Stimulated activated CD8-positive, alpha-beta memory T cell treated with anti-CD3 and anti-CD28 coated beads, Interleukin-15, amount 100 ng/mL, for 48 hours (primary cell): ENCODE measurements around the gene MYADM.
"Not testable (repeated sequence)": the region's sequence is repeated elsewhere in the genome, so short reads cannot be mapped to it uniquely, and the experiment has no call there.

Source experiments
- DNase-seq, 2 donors: peaks; one replicate each; pipeline ENCODE4 v3.0.0-alpha.2; 2020; ENCODE audit warnings: low read depth in 2 of 2

Gene MYADM

DNA sequence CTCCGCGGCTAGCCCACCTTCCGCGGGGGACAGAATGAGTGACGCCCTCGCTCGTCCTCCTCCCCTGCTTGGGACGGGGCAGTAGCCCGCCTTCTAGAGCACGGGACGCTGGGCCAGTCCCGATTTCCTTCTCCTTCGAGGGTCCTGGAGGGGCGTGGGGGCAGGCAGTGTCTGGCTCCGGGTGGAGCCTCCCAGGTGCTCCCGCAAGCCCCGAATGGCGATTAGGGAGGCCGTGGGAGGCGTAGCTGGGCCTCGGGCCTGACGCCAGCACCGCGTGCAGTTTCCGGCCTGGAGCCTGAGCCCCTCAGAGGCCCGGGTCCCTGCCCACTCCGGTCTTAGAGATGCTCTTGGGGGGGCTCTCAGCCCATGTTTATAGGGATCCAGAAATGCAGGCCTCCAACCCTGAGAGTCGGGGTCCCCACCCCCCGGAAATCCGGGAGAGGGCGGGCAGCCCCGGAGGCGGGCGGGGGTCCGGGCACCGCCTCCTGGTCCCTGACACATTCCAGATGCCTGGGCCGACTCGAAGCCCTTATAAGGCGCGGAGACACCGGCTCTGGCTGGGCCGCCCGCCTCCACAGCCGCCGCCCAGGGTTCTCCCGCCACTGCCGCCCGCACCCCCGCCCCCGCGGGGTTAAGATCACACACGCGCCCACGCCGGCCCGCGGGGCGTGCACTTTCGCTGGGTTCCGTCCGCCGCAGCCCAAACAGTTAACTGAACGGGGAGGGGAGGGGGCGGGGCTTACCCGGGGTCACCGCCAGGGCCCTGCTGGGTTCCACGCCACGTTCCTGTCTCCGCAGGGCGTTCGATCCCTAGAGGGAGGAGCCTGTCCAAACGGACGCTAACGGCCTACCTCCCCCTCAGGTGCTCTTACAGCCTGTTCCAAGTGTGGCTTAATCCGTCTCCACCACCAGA lies 1.5 kb downstream of the MYADM start:
- peak; percentile 81 to 87 for DNase-seq

DNA sequence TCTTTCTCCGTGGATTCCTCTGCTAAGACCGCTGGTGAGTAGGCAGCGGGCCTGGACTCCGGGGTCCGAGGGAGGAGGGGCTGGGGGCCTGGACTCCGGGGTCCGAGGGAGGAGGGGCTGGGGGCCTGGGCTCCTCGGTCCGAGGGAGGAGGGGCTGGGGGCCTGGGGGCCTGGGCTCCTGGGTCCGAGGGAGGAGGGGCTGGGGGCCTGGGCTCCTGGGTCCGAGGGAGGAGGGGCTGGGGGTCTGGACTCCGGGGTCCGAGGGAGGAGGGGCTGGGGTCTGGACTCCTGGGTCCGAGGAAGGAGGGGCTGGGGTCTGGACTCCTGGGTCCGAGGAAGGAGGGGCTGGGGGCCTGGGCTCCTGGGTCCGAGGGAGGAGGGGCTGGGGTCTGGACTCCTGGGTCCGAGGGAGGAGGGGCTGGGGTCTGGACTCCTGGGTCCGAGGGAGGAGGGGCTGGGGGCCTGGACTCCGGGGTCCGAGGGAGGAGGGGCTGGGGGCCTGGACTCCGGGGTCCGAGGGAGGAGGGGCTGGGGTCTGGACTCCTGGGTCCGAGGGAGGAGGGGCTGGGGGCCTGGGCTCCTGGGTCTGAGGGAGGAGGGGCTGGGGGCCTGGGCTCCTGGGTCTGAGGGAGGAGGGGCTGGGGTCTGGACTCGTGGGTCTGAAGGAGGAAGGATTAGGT lies 2.3 kb downstream of the MYADM start:
- not testable (repeated sequence) for DNase-seq

DNA sequence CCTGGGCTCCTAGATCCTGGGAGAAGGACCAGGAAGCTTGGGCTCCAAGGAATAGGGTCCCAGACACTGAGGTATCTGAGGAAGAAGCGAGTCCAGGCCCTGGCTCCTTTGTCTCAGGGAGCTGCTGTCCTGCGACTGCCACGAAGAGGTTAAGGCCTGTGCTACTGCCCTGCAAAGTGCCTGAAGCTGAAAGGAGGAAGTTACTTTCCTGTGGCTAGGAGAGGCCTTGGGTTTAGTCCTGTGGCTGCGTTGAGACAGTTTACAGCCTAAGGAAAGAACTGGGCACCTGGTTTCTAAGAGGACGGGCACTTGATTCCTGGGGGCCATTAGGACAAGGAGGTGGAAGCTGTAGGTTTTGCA lies 2.8 kb downstream of the MYADM start:
- DNase-seq, result no peak

- DNase-seq, result no peak
These were observed 3.8 kb downstream of the MYADM start for GRCh38 chr19:53871454-53871853.

- DNase-seq, result no peak
These were observed 5.1 kb downstream of the MYADM start for GRCh38 chr19:53872762-53873161.

- no peak for DNase-seq
These were observed 6.3 kb downstream of the MYADM start for GRCh38 chr19:53873773-53874605.

GRCh38 chr19:53874606-53874990 lies 6.9 kb downstream of the MYADM start:
- no peak for DNase-seq

GRCh38 chr19:53875602-53876325 lies 8.1 kb downstream of the MYADM start:
- no peak for DNase-seq

GRCh38 chr19:53876651-53877224 lies 9.1 kb downstream of the MYADM start:
- no peak for DNase-seq

DNA sequence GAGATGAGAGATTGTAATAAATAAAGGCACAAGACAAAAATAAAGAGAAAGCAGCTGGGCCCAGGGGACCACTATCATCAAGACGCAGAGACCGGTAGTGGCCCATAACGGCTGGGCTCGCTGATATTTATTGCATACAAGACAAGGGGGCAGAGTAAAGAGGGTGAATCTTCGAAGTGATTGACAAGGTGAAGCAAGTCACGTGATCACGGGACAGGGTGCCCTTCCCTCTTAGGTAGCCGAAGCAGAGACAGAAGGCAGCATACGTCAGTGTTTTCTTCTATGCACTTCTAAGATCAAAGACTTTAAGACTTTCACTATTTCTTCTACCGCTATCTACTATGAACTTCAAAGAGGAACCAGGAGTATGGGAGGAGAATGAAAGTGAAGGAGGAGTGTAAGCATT lies 9.7 kb downstream of the MYADM start:
- no peak for DNase-seq

GRCh38 chr19:53878776-53879139 lies 11.1 kb downstream of the MYADM start:
- no peak for DNase-seq

GRCh38 chr19:53879140-53880081 lies 11.7 kb downstream of the MYADM start:
- DNase-seq, result peak; percentile 76 to 83

DNA sequence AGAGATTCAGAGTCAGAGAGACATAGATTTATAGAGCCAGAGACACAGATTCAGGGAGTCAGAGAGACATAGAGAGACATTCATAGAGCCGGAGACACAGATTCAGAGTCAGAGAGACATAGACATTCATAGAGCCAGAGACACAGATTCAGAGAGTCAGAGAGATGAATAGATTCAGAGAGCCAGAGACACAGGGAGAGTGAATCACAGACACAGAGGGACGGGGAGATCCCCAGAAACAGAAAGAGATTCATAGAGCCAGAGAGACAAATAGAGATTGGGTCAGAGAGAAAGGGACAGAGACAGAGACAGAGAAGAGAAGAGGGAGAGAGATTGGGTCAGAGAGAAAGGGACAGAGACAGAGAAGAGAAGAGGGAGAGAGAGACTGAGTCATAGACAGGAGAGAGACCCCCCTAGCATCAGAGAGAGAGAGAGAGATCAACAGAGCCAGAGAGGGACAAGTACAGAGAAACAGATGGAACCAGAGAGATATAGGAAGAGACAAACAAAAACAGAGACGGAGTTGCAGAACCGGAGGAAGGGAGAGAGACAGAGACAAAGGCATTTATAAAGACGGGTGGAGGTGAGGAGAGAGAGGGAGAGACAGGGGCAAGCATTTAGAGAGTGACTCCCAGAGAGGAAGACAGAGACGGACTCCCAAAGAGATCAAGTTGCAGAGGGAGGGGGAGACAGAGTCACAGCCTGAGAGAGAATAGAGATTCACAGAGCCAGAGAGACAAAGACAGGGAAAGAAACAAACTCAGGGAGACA lies 13.2 kb downstream of the MYADM start:
- no peak for DNase-seq

GRCh38 chr19:53881482-53882390 lies 14.1 kb downstream of the MYADM start, which contains the start of gene PRKCG:
Gene PRKCG (plus strand): TSS chr19:53882197. CDS start chr19:53882495, 298 bp downstream.
- peak in 1 of 2 donors; percentile 25 for DNase-seq

DNA sequence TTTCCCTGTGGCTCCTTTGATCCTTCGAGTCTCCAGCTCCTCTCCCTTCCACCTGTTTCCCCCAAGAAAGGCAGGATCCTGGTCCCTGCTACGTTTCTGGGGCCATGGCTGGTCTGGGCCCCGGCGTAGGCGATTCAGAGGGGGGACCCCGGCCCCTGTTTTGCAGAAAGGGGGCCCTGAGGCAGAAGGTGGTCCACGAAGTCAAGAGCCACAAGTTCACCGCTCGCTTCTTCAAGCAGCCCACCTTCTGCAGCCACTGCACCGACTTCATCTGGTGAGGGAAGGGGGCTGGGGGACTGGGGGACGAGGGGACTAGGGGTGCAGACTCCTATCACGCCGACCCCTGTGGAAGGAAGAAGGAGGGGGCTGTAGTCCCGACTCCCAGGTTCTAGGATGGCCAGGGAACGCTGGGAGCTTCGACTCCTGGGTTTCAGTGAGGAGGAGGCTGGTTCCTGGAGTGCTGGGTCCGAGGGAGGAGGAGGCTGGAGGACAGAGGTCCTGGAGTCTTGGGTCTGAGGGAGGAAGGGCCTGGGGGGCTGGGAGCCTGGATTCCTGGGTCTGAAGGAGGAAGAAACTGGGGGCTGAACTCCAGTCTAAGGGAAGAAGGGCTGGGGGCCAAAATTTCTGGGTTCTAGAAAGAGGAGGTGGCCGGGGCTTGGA lies 14.8 kb downstream of the MYADM start:
- no peak for DNase-seq

DNA sequence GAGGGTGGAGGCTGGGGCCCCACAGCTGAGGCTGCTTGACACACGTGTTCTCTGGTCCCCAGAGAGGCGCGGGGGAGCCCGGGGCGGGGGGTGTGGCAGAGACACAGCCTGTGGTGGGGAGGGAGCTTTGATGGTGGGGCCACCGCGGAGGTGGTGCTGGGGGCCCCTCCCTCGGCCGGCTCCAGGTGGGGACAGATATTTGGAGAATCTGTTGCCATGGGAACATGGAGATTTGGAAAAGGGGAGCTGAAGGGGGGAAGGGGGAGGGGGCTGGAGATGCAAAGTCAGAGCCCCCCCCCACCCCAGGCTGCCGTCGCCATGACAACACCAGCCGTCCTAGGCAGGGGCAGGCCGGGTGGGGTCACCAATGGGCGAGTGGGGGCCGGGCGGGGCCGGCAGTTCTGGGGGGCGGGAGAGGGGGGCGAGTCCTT lies 15.6 kb downstream of the MYADM start:
- DNase-seq, result no peak

DNA sequence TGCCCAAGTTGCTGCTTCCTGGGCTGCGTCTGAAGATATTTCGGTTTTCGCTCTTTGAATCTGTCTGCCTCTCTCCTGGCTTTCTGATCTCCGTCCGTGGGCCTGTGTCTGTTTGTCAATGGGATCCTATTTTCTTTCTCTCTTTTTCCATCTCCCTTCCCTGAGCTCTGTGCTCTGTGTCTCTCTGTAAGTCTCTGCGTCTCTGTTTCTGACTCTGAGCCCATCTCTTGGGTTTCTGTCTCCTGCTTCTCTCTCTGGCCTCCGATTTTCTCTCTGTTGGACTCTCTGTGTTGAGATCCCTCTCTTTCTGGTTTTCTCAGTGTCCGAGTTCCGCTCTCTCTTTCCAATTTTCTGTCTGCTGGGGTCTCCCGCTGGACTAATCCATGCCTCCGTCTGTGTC lies 16.1 kb downstream of the MYADM start:
- DNase-seq, result no peak

- no peak for DNase-seq
These were observed 16.6 kb downstream of the MYADM start for GRCh38 chr19:53884256-53884655.
